ENCODE results near the gene PCIF1. TPM values are rescaled to one million over a fixed set of nuclear protein-coding genes. Genes with fewer than 3 reads are reported as not detected.

Gene PCIF1
- total and polyA plus RNA-seq, 2 donors: 11.5 to 44.0 TPM

DNA sequence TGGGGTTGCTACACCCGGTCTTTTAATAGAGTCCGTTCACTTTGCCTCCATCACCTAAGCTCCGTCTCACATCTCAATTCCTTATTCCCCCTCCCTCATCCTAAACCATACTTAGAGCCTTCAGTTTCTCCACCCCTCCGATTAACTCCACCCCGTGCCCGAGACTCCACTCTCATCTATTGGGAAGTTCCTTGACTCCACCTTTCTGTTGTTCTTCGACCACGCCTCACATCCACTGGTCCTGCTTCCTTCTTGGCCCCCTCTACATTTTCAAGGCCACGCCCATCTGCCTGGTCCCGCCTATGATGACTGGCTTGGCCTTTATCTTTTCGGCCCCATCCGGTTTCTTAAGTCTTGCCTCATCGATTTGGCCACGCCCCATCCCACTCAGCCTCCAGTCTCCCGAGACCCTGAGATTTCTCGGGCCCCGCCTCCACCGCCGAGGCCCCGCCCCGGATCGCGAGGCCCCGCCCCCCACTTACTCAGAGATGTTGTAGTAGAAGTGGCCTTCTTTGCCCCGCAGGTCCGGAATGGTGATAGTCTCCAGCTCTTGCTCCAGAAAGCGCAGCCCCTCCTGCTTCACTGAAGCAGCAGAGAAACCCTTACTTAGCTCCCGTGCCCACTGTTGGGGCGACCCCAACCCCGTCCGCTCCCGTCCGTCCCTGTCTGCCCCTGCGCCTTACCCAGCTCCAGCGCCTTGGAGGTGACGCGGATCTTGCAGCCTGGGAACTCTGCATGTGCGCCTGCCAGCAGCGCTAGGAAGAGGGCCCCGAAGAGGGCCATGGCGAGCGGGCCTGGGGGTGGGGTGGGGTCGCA, 23.6 kb upstream of the PCIF1 start:
- Histone ChIP-seq H3K27ac (ENCODE audit: low read depth) (peak overlapping the region; percentile 65), H3K4me3 (ENCODE audit: low read depth, low read length) (peak overlapping the region; percentile 41), H3K36me3 (ENCODE audit: insufficient read depth) (no peaks in the 10 kb centered on the region), H3K4me1 (ENCODE audit: insufficient read depth) (no peaks in the 10 kb centered on the region)
- peak; percentile 95 for DNase-seq (ENCODE audit: extremely low spot score)
- 2% methylated on average over 43 of the region's 43 CpGs for WGBS

DNA sequence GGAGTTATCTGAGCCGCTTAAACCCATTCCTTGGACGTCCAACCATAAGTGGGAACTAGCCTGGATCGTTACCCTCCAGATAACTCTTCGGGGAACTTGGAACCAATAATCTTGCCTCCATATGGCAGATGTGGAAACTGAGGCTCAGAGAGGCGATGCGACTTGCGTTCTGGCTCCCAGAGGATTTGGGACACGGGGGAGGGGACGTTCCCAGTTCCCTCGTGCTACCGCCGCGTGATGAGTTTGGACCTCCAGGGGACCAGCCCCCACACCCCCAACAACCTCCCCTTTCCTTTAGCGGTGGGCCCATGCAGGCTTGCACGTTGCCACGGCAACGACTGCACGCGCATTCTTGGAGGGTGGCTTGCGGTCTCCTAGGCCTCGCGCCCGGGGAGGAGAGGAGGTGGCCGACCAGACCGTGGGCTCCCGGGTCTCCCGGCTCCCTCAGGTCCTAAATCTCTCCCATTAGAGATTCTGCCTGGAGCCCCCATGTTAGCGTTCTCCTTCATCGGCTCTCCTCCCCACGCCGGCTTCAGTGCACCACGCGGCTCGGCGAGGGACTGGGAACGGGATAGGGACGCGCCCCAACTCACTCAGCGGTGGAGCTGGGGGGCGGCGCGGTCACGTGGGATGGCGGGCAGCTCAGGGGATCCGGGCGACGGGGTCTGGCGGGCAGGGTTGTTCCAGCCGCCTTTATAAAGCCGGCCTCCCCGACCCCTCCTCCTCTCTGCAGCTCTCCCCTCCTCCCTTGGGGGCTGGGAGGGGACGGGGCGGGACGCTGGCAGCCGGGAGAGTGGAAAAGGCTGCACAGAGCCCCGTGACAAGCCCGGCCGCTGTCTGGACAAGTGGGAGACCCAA, 22.8 kb upstream of the PCIF1 start, which contains the start of gene PLTP:
Gene PLTP (minus strand): TSS at position 670 of the 858 bp plus-strand sequence. CDS start 703 bp downstream, outside the sequence.
- under 1% methylated on average over 58 of the region's 58 CpGs for WGBS
- Histone ChIP-seq H3K27ac (ENCODE audit: low read depth) (peak within 1 kb of the TSS; percentile 79), H3K36me3 (ENCODE audit: insufficient read depth) (no peaks in the 10 kb centered on the region), H3K4me3 (ENCODE audit: low read depth, low read length) (peak within 1 kb of the TSS; percentile 41), H3K4me1 (ENCODE audit: insufficient read depth) (no peaks in the 10 kb centered on the region)
- no peak for DNase-seq (ENCODE audit: extremely low spot score)

DNA sequence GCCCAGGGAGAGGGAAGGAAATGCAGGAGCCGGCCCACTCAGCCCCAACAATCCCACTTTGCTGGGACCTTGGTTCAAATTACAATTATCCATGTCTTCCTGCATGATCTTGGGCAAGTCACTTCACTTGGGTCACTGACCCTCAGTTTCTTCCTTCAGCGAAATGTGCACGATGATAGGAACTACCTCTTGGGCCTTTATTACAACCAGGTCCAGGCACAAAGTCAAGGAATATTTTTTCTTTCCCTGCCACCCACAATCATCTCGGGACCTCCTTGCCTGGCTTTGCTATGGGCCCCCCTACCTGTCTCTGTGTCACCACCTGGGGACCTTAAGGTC, 22.2 kb upstream of the PCIF1 start:
- Histone ChIP-seq H3K4me1 (ENCODE audit: insufficient read depth) (no peaks in the 10 kb centered on the region), H3K4me3 (ENCODE audit: low read depth, low read length) (peak overlapping the region; percentile 41)
- 15% methylated on average over 4 of the region's 4 CpGs for WGBS

GRCh38 chr20:45913116-45913515, 21.4 kb upstream of the PCIF1 start:
- WGBS: 53% methylated on average over 5 of the region's 5 CpGs

More for the DNA sequence above, 22.2 kb upstream of the PCIF1 start:
- no peak overlapping the region for H3K27ac ChIP-seq (ENCODE audit: low read depth)
- no peak for DNase-seq (ENCODE audit: extremely low spot score)
- no peaks in the 10 kb centered on the region for H3K36me3 ChIP-seq (ENCODE audit: insufficient read depth)

DNA sequence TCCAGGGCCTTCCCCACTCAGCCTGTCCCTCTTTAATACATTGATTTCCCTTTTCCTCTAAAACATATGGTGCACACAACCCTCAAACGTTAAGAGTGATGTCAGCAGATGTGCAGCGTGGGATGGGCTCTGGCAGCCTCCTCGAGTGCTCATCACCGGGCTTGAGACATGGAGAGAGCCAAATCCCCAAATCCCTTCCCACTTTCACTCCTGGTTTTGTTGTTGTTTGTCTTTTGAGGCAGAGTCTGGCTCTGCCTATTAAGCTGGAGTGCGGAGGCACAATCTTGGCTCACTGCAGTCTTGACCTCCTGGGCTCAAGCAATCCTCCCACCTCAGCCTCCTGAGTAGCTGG, 16.7 kb upstream of the PCIF1 start:
- Histone ChIP-seq H3K4me1 (ENCODE audit: insufficient read depth) (no peaks in the 10 kb centered on the region), H3K4me3 (ENCODE audit: low read depth, low read length) (no peak overlapping the region), H3K27ac (ENCODE audit: low read depth) (no peak overlapping the region), H3K36me3 (ENCODE audit: insufficient read depth) (no peaks in the 10 kb centered on the region)
- DNase-seq (ENCODE audit: extremely low spot score): peak; percentile 53
- 37% methylated on average over 5 of the region's 5 CpGs for whole genome bisulfite sequencing

More at GRCh38 chr20:45913116-45913515, 21.4 kb upstream of the PCIF1 start:
- no peak for DNase-seq (ENCODE audit: extremely low spot score)
- Histone ChIP-seq H3K4me1 (ENCODE audit: insufficient read depth) (no peaks in the 10 kb centered on the region), H3K36me3 (ENCODE audit: insufficient read depth) (no peaks in the 10 kb centered on the region), H3K4me3 (ENCODE audit: low read depth, low read length) (no peak overlapping the region), H3K27ac (ENCODE audit: low read depth) (no peak overlapping the region)

DNA sequence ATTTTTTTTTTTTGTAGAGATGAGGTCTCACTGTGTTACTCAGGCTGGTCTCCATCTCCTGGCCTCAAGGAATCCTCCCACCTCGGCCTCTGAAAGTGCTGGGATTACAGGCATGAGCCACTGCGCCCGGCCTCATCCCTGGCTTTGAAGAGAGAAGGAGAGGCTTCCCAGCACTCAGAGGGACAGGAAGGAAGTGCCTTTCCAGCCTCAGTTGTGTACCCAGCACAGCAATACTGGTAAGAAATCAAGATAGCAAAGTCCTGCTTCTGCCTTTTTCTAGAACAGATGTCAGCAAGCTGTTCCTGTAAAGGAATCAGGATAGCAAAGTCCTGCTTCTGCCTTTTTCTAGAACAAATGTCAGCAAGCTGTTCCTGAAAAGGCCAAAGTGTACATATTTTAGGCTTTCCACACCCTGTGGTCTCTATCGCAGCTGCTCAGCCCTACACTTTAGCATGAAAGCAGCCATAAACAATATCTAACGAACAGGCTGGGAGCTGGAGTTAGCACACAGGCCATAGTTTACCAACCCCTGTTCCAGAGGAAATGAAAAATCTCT, 16.2 kb upstream of the PCIF1 start:
- Histone ChIP-seq H3K36me3 (ENCODE audit: insufficient read depth) (no peaks in the 10 kb centered on the region), H3K27ac (ENCODE audit: low read depth) (peak overlapping the region; percentile 46), H3K4me1 (ENCODE audit: insufficient read depth) (no peaks in the 10 kb centered on the region), H3K4me3 (ENCODE audit: low read depth, low read length) (no peak overlapping the region)
- no peak for DNase-seq (ENCODE audit: extremely low spot score)
- WGBS: 40% methylated on average over 5 of the region's 5 CpGs

DNA sequence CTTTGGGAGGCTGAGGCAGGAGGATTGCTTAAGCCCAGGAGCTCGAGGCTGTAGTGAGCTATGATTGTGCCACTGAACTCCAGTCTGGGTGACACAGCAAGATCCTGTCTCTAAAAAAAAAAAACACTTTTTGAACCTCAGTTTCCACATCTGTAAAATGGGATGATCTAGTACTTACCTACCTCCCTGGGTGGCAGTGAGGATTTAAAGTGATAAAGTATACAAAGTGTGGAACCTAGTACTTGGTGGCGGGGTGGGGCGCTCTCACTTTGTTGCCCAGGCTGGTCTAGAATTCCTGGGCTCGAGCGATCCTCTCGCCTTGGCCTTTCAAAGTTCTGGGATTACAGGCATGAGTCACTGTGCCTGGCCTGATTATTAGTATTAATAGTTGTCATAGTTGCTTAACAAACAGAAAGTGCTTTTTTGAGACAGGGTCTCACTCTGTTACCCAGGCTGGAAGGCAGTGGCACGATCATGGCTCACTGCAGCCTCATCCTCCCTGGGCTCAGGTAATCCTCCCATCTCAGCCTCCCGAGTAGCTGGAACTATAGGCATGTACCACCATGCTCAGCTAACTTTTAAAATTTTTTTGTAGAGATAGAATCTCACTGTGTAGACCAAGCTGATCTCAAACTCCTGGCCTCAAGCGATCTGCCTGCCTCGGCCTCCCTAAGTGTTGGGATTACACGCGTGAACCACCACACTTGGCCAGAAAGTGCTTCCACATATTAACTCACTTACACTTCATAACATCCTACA, 15.5 kb upstream of the PCIF1 start:
- DNase-seq (ENCODE audit: extremely low spot score): no peak
- Histone ChIP-seq H3K36me3 (ENCODE audit: insufficient read depth) (no peaks in the 10 kb centered on the region), H3K4me3 (ENCODE audit: low read depth, low read length) (no peak overlapping the region), H3K27ac (ENCODE audit: low read depth) (peak overlapping the region; percentile 27), H3K4me1 (ENCODE audit: insufficient read depth) (no peaks in the 10 kb centered on the region)
- WGBS: 78% methylated on average over 12 of the region's 12 CpGs

DNA sequence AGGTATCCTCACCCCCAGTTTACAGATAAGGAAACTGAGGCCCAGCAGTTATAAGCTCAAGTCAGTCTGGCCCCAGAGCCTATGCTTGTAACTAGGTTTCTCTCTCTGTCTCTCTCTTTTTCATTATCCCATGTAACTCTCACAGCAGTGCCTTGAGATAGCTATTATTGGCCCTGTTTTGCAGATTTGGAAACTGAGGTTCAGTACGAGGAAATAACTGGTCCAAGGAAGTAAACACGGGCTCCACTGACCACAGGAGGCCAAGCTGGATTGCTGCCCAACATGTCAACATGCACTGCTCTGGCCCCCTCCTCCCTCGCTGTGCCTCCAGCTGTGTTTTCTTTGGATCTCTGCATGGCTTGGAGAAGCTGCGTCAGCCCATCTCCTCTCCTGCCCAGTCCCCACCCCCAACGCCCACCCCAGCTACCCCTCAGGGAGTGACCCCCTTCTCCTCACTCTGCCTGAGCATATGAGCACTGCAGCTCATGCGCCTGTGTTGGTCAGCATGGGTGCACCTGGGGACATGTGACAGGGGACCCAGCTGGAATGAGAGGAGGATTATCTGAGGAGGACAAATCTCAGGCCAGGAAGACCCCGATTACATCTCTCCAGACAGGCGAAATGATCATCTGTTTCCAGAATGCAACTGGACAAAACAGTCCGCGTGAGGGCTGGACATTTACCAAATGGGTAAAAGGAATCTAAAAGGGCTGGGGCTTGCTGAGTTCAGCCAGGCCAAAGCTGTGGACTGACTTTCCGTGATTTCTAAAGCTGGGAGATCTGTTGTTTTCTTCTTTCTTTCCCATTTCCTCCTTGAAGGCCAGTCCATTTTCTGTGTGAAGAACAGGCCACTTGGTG, 14.7 kb upstream of the PCIF1 start:
- WGBS: 35% methylated on average over 11 of the region's 11 CpGs
- peak; percentile 48 for DNase-seq (ENCODE audit: extremely low spot score)
- no peaks in the 10 kb centered on the region for H3K36me3 ChIP-seq (ENCODE audit: insufficient read depth)
- H3K4me3 ChIP-seq (ENCODE audit: low read depth, low read length): no peak overlapping the region
- no peaks in the 10 kb centered on the region for H3K4me1 ChIP-seq (ENCODE audit: insufficient read depth)
- no peak overlapping the region for H3K27ac ChIP-seq (ENCODE audit: low read depth)

DNA sequence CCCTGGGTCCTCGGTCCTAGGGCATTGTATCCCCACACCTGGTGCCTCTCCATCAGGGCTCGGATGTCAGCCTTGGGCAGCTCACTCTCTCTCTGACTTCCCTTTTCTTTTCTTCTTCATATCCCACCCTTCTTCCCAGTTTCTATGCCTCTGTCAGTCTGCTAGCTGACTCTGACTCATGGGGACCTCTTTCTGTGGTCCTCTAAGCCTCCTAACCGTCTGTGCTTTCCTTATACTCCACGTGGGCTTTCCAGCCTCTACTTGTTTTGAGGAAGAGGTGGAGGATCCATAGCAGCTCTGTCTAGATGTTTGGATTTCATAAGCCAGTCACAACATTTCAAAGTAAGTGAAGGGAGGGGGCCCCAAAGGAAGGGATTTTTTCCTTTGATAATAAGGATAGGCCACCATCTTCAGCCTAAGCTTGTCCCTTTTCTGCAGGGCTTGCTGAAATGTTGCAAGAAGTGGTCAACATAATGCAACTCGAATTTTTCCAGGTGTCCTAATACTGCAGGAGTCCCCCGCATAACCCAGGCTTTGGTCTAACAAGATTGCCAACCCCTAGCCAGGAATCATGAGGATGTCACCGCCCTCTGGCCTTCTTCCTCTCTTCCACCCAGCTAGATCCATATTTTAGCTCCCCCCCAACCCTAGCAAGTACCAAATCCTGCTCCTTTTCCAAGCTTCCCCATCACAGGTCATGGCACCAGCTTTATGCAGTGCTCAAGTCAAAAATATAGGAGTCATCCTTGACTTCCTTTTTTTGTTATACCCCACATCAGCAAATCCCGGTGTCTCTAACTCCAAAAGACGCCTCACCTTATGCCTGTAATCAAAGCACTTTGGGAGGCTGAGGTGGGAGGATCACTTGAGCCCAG, 13.8 kb upstream of the PCIF1 start:
- DNase-seq (ENCODE audit: extremely low spot score): no peak
- H3K27ac ChIP-seq (ENCODE audit: low read depth): no peak overlapping the region
- H3K4me3 ChIP-seq (ENCODE audit: low read depth, low read length): no peak overlapping the region
- WGBS: 71% methylated on average over 9 of the region's 9 CpGs
- H3K36me3 ChIP-seq (ENCODE audit: insufficient read depth): no peaks in the 10 kb centered on the region
- H3K4me1 ChIP-seq (ENCODE audit: insufficient read depth): no peaks in the 10 kb centered on the region

DNA sequence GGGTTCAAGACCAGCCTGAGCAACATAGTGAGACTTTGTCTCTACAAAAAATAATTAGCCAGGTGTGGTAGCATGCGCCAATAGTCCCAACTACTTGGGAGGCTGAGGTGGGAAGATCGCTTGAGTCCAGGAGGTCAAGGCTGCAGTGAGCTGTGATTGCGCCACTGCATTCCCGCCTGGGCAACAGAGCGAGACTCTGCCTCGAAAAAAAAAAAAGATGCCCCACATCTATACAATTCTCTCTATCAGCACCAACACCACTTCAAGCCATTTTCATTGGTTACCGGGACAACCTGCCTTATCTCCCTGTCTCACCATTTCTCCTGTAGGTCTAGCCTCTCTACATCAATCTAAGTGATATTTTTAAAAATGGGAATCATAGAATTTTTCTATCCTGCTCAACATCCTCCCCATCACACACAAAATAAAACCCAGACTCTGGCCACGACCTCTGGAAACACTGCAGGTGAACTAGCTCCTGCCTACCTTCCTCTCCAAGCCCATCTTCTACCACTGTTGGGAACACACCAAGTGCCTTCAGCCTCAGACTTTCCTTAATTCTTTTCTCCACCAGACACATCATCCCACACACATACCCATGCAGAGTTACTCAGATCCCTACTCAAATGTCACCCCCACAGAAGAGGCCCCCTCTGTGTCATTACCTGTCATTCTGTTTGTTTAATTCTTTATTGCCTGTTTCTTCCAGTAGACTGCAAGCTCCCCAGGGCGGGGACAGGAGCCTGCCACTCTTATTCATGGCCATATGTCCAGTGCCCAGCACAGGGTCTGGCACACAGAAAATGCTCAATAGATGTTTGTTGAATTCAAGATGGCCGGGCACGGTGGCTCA, 12.9 kb upstream of the PCIF1 start:
- H3K36me3 ChIP-seq (ENCODE audit: insufficient read depth): no peaks in the 10 kb centered on the region
- H3K27ac ChIP-seq (ENCODE audit: low read depth): no peak overlapping the region
- 87% methylated on average over 11 of the region's 11 CpGs for WGBS
- no peak for DNase-seq (ENCODE audit: extremely low spot score)
- H3K4me3 ChIP-seq (ENCODE audit: low read depth, low read length): no peak overlapping the region
- no peaks in the 10 kb centered on the region for H3K4me1 ChIP-seq (ENCODE audit: insufficient read depth)

All from urinary bladder (tissue), 4 donors.